ENCODE results near the gene EPN1. TPM values are rescaled to one million over a fixed set of nuclear protein-coding genes. Genes with fewer than 3 reads are reported as not detected.

The EPN1 gene
- total RNA-seq, 4 donors from 2014 or later, result 52.1 to 168 (median 77.4) TPM

- Histone ChIP-seq H3K27me3 (no peaks in the 10 kb centered on the region), H3K27ac (no peak overlapping the region), H3K9me3 (no peaks in the 10 kb centered on the region), H3K36me3 (peaks cover 31 to 89% (median 37%) of the 10 kb centered on the region in 3 donors), H3K4me1 (peaks cover 18 to 60% (median 25%) of the 10 kb centered on the region in 3 donors), H3K4me3 (no peak overlapping the region)
- WGBS, 2 donors, result 85 to 98% methylated on average over 4 to 6 of the region's 9 CpGs
- no peak for DNase-seq
- intact Hi-C loops (cut with DNase I), result no loop called here
- TF ChIP-seq CTCF (IDR thresholded peaks at IDR 0.05) (no peak), POLR2A (IDR thresholded peaks at IDR 0.05) (no peak)
These were observed 6.4 kb downstream of the EPN1 start for GRCh38 chr19:55681131-55682092.

GRCh38 chr19:55683449-55684261 lies 8.6 kb downstream of the EPN1 start:
- no peak for TF ChIP-seq CTCF (IDR thresholded peaks at IDR 0.05)
- TF ChIP-seq POLR2A (IDR thresholded peaks at IDR 0.05), result no peak

GRCh38 chr19:55684946-55685681 lies 10.1 kb downstream of the EPN1 start:
- Histone ChIP-seq H3K27me3 (no peaks in the 10 kb centered on the region), H3K4me1 (peaks cover 0 to 42% (median 0%) of the 10 kb centered on the region in 3 donors), H3K36me3 (peaks cover 39 to 99% (median 48%) of the 10 kb centered on the region in 3 donors), H3K9me3 (no peaks in the 10 kb centered on the region), H3K27ac (no peak overlapping the region), H3K4me3 (no peak overlapping the region)
- no peak for TF ChIP-seq CTCF (IDR thresholded peaks at IDR 0.05)
- TF ChIP-seq POLR2A (IDR thresholded peaks at IDR 0.05), result no peak
- WGBS, 2 donors, result 95% methylated on average over 31 to 45 of the region's 60 CpGs
- no peak for DNase-seq
- intact Hi-C loops (cut with DNase I), result no loop called here

More at GRCh38 chr19:55683449-55684261, 8.6 kb downstream of the EPN1 start:
- Histone ChIP-seq H3K27ac (no peak overlapping the region), H3K27me3 (no peaks in the 10 kb centered on the region), H3K9me3 (no peaks in the 10 kb centered on the region), H3K36me3 (peaks cover 39 to 99% (median 44%) of the 10 kb centered on the region in 3 donors), H3K4me1 (peaks cover 3 to 54% (median 7%) of the 10 kb centered on the region in 3 donors), H3K4me3 (no peak overlapping the region)
- intact Hi-C loops (cut with DNase I), result no loop called here
- WGBS, 2 donors, result 76 to 83% methylated on average over 17 to 18 of the region's 22 CpGs
- DNase-seq, result no peak

- Histone ChIP-seq H3K27ac (no peak overlapping the region), H3K27me3 (no peaks in the 10 kb centered on the region), H3K9me3 (no peaks in the 10 kb centered on the region), H3K4me1 (peaks cover 0 to 35% (median 0%) of the 10 kb centered on the region in 3 donors), H3K36me3 (peaks cover 41 to 99% (median 52%) of the 10 kb centered on the region in 3 donors), H3K4me3 (no peak overlapping the region)
- intact Hi-C loops (cut with DNase I), result no loop called here
- no peak for DNase-seq
- 100% methylated on average over 3 of the region's 6 CpGs for whole genome bisulfite sequencing, 2 donors
- no peak for TF ChIP-seq CTCF (IDR thresholded peaks at IDR 0.05)
- no peak for TF ChIP-seq POLR2A (IDR thresholded peaks at IDR 0.05)
These were observed 10.8 kb downstream of the EPN1 start for GRCh38 chr19:55685776-55686175.
